Measurements from ENCODE around the gene SEPTIN7. TPM values are rescaled to one million over a fixed set of nuclear protein-coding genes. Genes with fewer than 3 reads are reported as not detected.

SEPTIN7 gene
- total RNA-seq, 1 donor from 2014 or later = 560 TPM

- no peak overlapping the region for H3K4me3 ChIP-seq
- H3K4me2 ChIP-seq = no peak overlapping the region
- no peak overlapping the region for H3K27ac ChIP-seq
- H3K4me1 ChIP-seq = peaks cover 8% of the 10 kb centered on the region
- peaks cover 3% of the 10 kb centered on the region for H3K27me3 Mint-ChIP-seq (ENCODE audit: insufficient read depth, low read depth)
- H2AFZ ChIP-seq (replicated peaks) = no peak overlapping the region
- H3K9me3 Mint-ChIP-seq = peaks cover 35% of the 10 kb centered on the region
- peaks cover 33% of the 10 kb centered on the region for H4K20me1 ChIP-seq (ENCODE audit: low read depth)
- H3K4me3 Mint-ChIP-seq = no peak overlapping the region
- H3K27me3 ChIP-seq = no peaks in the 10 kb centered on the region
- no peak overlapping the region for H3K27ac Mint-ChIP-seq
- DNase-seq (ENCODE audit: low spot score) = no peak
- H3K9ac ChIP-seq = no peak overlapping the region
- TF ChIP-seq CTCF (IDR thresholded peaks at IDR 0.05) (no peak), EZH2 (IDR thresholded peaks at IDR 0.05) (no peak), EZH2phosphoT487 (IDR thresholded peaks at IDR 0.05) (no peak)
- H3K9me3 ChIP-seq (ENCODE audit: low read depth) = no peaks in the 10 kb centered on the region
- peaks cover 28% of the 10 kb centered on the region for H3K36me3 Mint-ChIP-seq
- H3K79me2 ChIP-seq (ENCODE audit: low read depth) = peaks cover 100% of the 10 kb centered on the region
- H3K4me1 Mint-ChIP-seq = no peaks in the 10 kb centered on the region
- no peaks in the 10 kb centered on the region for H3F3A ChIP-seq (ENCODE audit: low read depth)
- H3K36me3 ChIP-seq = no peaks in the 10 kb centered on the region
Measured at GRCh38 chr7:35825974-35826373, 25.1 kb downstream of the SEPTIN7 start.

- peaks cover 27% of the 10 kb centered on the region for H3K36me3 Mint-ChIP-seq
Measured at GRCh38 chr7:35826751-35827150, 25.9 kb downstream of the SEPTIN7 start.

GRCh38 chr7:35828817-35829216 is 28.0 kb downstream of the SEPTIN7 start:
- no peak for DNase-seq (ENCODE audit: low spot score)
- Mint-ChIP-seq H3K27ac (no peak overlapping the region), H3K27me3 (ENCODE audit: insufficient read depth, low read depth) (peaks cover 3% of the 10 kb centered on the region), H3K4me1 (no peaks in the 10 kb centered on the region), H3K4me3 (no peak overlapping the region), H3K36me3 (peaks cover 33% of the 10 kb centered on the region), H3K9me3 (peaks cover 23% of the 10 kb centered on the region)
- Histone ChIP-seq H3K27ac (no peak overlapping the region), H3K79me2 (ENCODE audit: low read depth) (peaks cover 100% of the 10 kb centered on the region), H3K36me3 (peaks cover 11% of the 10 kb centered on the region), H4K20me1 (ENCODE audit: low read depth) (peaks cover 46% of the 10 kb centered on the region), H3K9me3 (ENCODE audit: low read depth) (no peaks in the 10 kb centered on the region), H3K4me1 (peaks cover 13% of the 10 kb centered on the region), H3F3A (ENCODE audit: low read depth) (no peaks in the 10 kb centered on the region), H2AFZ (replicated peaks) (no peak overlapping the region), H3K4me2 (no peak overlapping the region), H3K4me3 (no peak overlapping the region), H3K27me3 (no peaks in the 10 kb centered on the region), H3K9ac (no peak overlapping the region)
- no peak for TF ChIP-seq EZH2 (IDR thresholded peaks at IDR 0.05)
- TF ChIP-seq CTCF (IDR thresholded peaks at IDR 0.05) = no peak
- no peak for TF ChIP-seq EZH2phosphoT487 (IDR thresholded peaks at IDR 0.05)

More at GRCh38 chr7:35826751-35827150, 25.9 kb downstream of the SEPTIN7 start:
- no peak overlapping the region for H3K27ac ChIP-seq
- H3K4me2 ChIP-seq = no peak overlapping the region
- H3K27me3 ChIP-seq = no peaks in the 10 kb centered on the region
- TF ChIP-seq EZH2phosphoT487 (IDR thresholded peaks at IDR 0.05) = no peak
- TF ChIP-seq EZH2 (IDR thresholded peaks at IDR 0.05) = no peak
- TF ChIP-seq CTCF (IDR thresholded peaks at IDR 0.05) = no peak
- peaks cover 39% of the 10 kb centered on the region for H4K20me1 ChIP-seq (ENCODE audit: low read depth)
- peaks cover 13% of the 10 kb centered on the region for H3K4me1 ChIP-seq
- H3K36me3 ChIP-seq = no peaks in the 10 kb centered on the region
- Mint-ChIP-seq H3K27ac (no peak overlapping the region), H3K27me3 (ENCODE audit: insufficient read depth, low read depth) (peaks cover 3% of the 10 kb centered on the region), H3K4me3 (no peak overlapping the region), H3K9me3 (peaks cover 30% of the 10 kb centered on the region), H3K4me1 (no peaks in the 10 kb centered on the region)
- no peak overlapping the region for H3K9ac ChIP-seq
- H3K9me3 ChIP-seq (ENCODE audit: low read depth) = no peaks in the 10 kb centered on the region
- H2AFZ ChIP-seq (replicated peaks) = no peak overlapping the region
- no peak overlapping the region for H3K4me3 ChIP-seq
- H3K79me2 ChIP-seq (ENCODE audit: low read depth) = peaks cover 100% of the 10 kb centered on the region
- DNase-seq (ENCODE audit: low spot score) = no peak
- H3F3A ChIP-seq (ENCODE audit: low read depth) = no peaks in the 10 kb centered on the region

Measured in neural progenitor cell (in vitro differentiated cells).